ENCODE data around the gene S100A9.
"Not testable (repeated sequence)": the region's sequence is repeated elsewhere in the genome, so short reads cannot be mapped to it uniquely, and the experiment has no call there.

Gene S100A9

GRCh38 chr1:153390938-153391710 is 33.5 kb downstream of the S100A9 start, which contains the start of gene S100A8:
TSS of gene S100A8 (minus strand) at chr1:153391073. CDS start at chr1:153390535, 538 bp downstream.
- DNase-seq, result no peak

- no peak for DNase-seq
These were observed 34.6 kb downstream of the S100A9 start for GRCh38 chr1:153392258-153392657.

- no peak for DNase-seq
These were observed 35.2 kb downstream of the S100A9 start for GRCh38 chr1:153392822-153393221.

GRCh38 chr1:153393926-153394325 is 36.3 kb downstream of the S100A9 start:
- DNase-seq, result no peak

GRCh38 chr1:153394391-153394790 is 36.7 kb downstream of the S100A9 start:
- DNase-seq, result no peak

GRCh38 chr1:153395136-153395685 is 37.6 kb downstream of the S100A9 start:
- DNase-seq, result no peak

- DNase-seq, result no peak
These were observed 38.1 kb downstream of the S100A9 start for GRCh38 chr1:153395776-153396175.

- no peak for DNase-seq
These were observed 38.8 kb downstream of the S100A9 start for GRCh38 chr1:153396461-153396860.

- DNase-seq, result no peak
These were observed 39.6 kb downstream of the S100A9 start for GRCh38 chr1:153397051-153397923.

- no peak for DNase-seq
These were observed 40.4 kb downstream of the S100A9 start for GRCh38 chr1:153397924-153398651.

- DNase-seq, result no peak
These were observed 41.9 kb downstream of the S100A9 start for GRCh38 chr1:153399401-153400055.

GRCh38 chr1:153400244-153400643 is 42.6 kb downstream of the S100A9 start:
- DNase-seq, result no peak

GRCh38 chr1:153401461-153401860 is 43.8 kb downstream of the S100A9 start:
- DNase-seq, result no peak

GRCh38 chr1:153402226-153402625 is 44.6 kb downstream of the S100A9 start:
- DNase-seq, result no peak

- DNase-seq, result no peak
These were observed 45.9 kb downstream of the S100A9 start for GRCh38 chr1:153403421-153404085.

GRCh38 chr1:153404086-153404635 is 46.5 kb downstream of the S100A9 start:
- DNase-seq, result no peak

- DNase-seq, result peak; percentile 26
These were observed 47.1 kb downstream of the S100A9 start for GRCh38 chr1:153404768-153405167.

- DNase-seq, result not testable (repeated sequence)
These were observed 48.4 kb downstream of the S100A9 start for GRCh38 chr1:153405825-153406599.

- not testable (repeated sequence) for DNase-seq
These were observed 49.6 kb downstream of the S100A9 start for GRCh38 chr1:153407274-153407673.
